ENCODE measurements around the gene CELF4.

CELF4 gene

GRCh38 chr18:37243741-37244140, 321.9 kb downstream of the CELF4 start:
- no peak for TF ChIP-seq CTCF (IDR thresholded peaks at IDR 0.05; ENCODE audit: insufficient read depth, low read length, missing control alignments)
- ChIA-PET POLR2A (no interaction called here), CTCF (no interaction called here)
- H3K4me3 ChIP-seq (ENCODE audit: low read depth, low read length), result no peak overlapping the region
- DNase-seq (ENCODE audit: low read depth, low spot score), result no peak

- CTCF ChIA-PET, result no interaction called here
- no peak overlapping the region for H3K4me3 ChIP-seq (ENCODE audit: low read depth, low read length)
Measured at GRCh38 chr18:37242826-37243560, 322.6 kb downstream of the CELF4 start.

GRCh38 chr18:37242091-37242490, 323.5 kb downstream of the CELF4 start:
- DNase-seq (ENCODE audit: low read depth, low spot score), result no peak
- TF ChIP-seq CTCF (IDR thresholded peaks at IDR 0.05; ENCODE audit: insufficient read depth, low read length, missing control alignments), result no peak
- H3K4me3 ChIP-seq (ENCODE audit: low read depth, low read length), result no peak overlapping the region
- POLR2A ChIA-PET, result no interaction called here
- CTCF ChIA-PET, result no interaction called here

More at GRCh38 chr18:37242826-37243560, 322.6 kb downstream of the CELF4 start:
- TF ChIP-seq CTCF (IDR thresholded peaks at IDR 0.05; ENCODE audit: insufficient read depth, low read length, missing control alignments), result no peak
- no peak for DNase-seq (ENCODE audit: low read depth, low spot score)
- POLR2A ChIA-PET, result no interaction called here

- POLR2A ChIA-PET, result no interaction called here
- DNase-seq (ENCODE audit: low read depth, low spot score), result no peak
- H3K4me3 ChIP-seq (ENCODE audit: low read depth, low read length), result no peak overlapping the region
- no peak for TF ChIP-seq CTCF (IDR thresholded peaks at IDR 0.05; ENCODE audit: insufficient read depth, low read length, missing control alignments)
- CTCF ChIA-PET, result no interaction called here
Measured at GRCh38 chr18:37238282-37239108, 327.1 kb downstream of the CELF4 start.

- ChIA-PET POLR2A (no interaction called here), CTCF (no interaction called here)
- no peak for DNase-seq (ENCODE audit: low read depth, low spot score)
- no peak overlapping the region for H3K4me3 ChIP-seq (ENCODE audit: low read depth, low read length)
- no peak for TF ChIP-seq CTCF (IDR thresholded peaks at IDR 0.05; ENCODE audit: insufficient read depth, low read length, missing control alignments)
Measured at GRCh38 chr18:37235583-37235982, 330.0 kb downstream of the CELF4 start.

GRCh38 chr18:37231251-37231650, 334.3 kb downstream of the CELF4 start:
- no peak for DNase-seq (ENCODE audit: low read depth, low spot score)
- ChIA-PET CTCF (no interaction called here), POLR2A (no interaction called here)
- TF ChIP-seq CTCF (IDR thresholded peaks at IDR 0.05; ENCODE audit: insufficient read depth, low read length, missing control alignments), result no peak
- H3K4me3 ChIP-seq (ENCODE audit: low read depth, low read length), result no peak overlapping the region

Measured in AG04449 (cell line).